Hepatocyte (in vitro differentiated cells): ENCODE results near the gene LRRC26. TPM values are rescaled to one million over a fixed set of nuclear protein-coding genes. Genes with fewer than 3 reads are reported as not detected.

Experiments used
- DNase-seq: peaks from one replicate; pipeline ENCODE4 v3.0.0-alpha.2; 2016; ENCODE audit warnings: low spot score
- H2AFZ ChIP-seq: fragments of 200-600 bp; sonication (generic); 2 replicates; pipeline ENCODE4 v1.6.0; 2016; ENCODE audit warnings: antibody characterized with exemption, mild to moderate bottlenecking
- H3K27ac ChIP-seq: fragments of 200-600 bp; sonication (generic); 2 replicates; pipeline ENCODE4 v1.5.1; 2016; ENCODE audit warnings: mild to moderate bottlenecking
- H3K27me3 ChIP-seq: fragments of 200-600 bp; sonication (generic); 2 replicates; pipeline ENCODE4 v1.6.1; 2016
- H3K36me3 ChIP-seq: fragments of 200-600 bp; sonication (generic); replicated peaks from 2 replicates; pipeline ENCODE4 v1.5.1; 2016; ENCODE audit warnings: low read depth; ENCODE audit not compliant: insufficient read depth
- H3K4me1 ChIP-seq: fragments of 200-600 bp; sonication (generic); 2 replicates; pipeline ENCODE4 v1.5.1; 2016; ENCODE audit warnings: mild to moderate bottlenecking, moderate library complexity; ENCODE audit not compliant: insufficient read depth
- H3K4me2 ChIP-seq: fragments of 200-600 bp; sonication (generic); 2 replicates; pipeline ENCODE4 v1.6.0; 2016
- H3K4me3 ChIP-seq: fragments of 200-600 bp; sonication (generic); 2 replicates; pipeline ENCODE4 v1.5.1; 2016; ENCODE audit warnings: mild to moderate bottlenecking
- H3K79me2 ChIP-seq: fragments of 200-600 bp; sonication (generic); 2 replicates; pipeline ENCODE4 v1.6.0; 2017; ENCODE audit warnings: mild to moderate bottlenecking
- H3K9me2 ChIP-seq: fragments of 200-600 bp; sonication (generic); replicated peaks from 2 replicates; pipeline ENCODE4 v1.6.0; 2017; ENCODE audit warnings: mild to moderate bottlenecking; ENCODE audit not compliant: insufficient read depth
- H3K9me3 ChIP-seq: fragments of 200-600 bp; sonication (generic); 2 replicates; pipeline ENCODE4 v1.5.1; 2016; ENCODE audit warnings: low read depth, mild to moderate bottlenecking
- H4K20me1 ChIP-seq: fragments of 200-600 bp; sonication (generic); 2 replicates; pipeline ENCODE4 v1.6.0; 2016; ENCODE audit warnings: mild to moderate bottlenecking; ENCODE audit not compliant: insufficient read depth, poor library complexity, severe bottlenecking
- CTCF ChIP-seq: fragments of 200-600 bp; sonication (generic); IDR thresholded peaks from 2 replicates; pipeline ENCODE4 v1.5.1; 2016; ENCODE audit warnings: antibody characterized with exemption, mild to moderate bottlenecking; ENCODE audit not compliant: poor library complexity
- EZH2 ChIP-seq: fragments of 200-600 bp; sonication (generic); IDR thresholded peaks from 2 replicates; pipeline ENCODE4 v1.6.1; 2016; ENCODE audit warnings: antibody characterized with exemption, mild to moderate bottlenecking, borderline replicate concordance
- EZH2phosphoT487 ChIP-seq: fragments of 200-600 bp; sonication (generic); IDR thresholded peaks from one replicate; pipeline ENCODE4 v1.6.1; 2018; ENCODE audit warnings: antibody characterized with exemption, mild to moderate bottlenecking, low read depth, moderate library complexity; ENCODE audit not compliant: unreplicated experiment, severe bottlenecking
- WGBS: methylation state at CpG from one replicate; pipeline ENCODE4 v1.1.6; 2016; ENCODE audit warnings: low lambda C conversion rate; ENCODE audit errors: missing lambda C conversion rate; 5-methylcytosine and 5-hydroxymethylcytosine counted together
- polyA plus RNA-seq: library from polyadenylated mRNA; unstranded; fragments of >200 nt; fragmentation: Nextera tagmentation; extraction: Ambion mirVana; gene quantifications from 2 replicates; pipeline ENCODE4 v1.2.1, GENCODE V29; 2016
- total RNA-seq: library from RNA; depleted of rRNA; stranded (reverse); fragments of >200 nt; gene quantifications from 2 replicates; pipeline ENCODE4 v1.2.3, GENCODE V29; 2014

LRRC26 gene
- total and polyA plus RNA-seq, 2 experiments from 2014 or later: 0.73 to 2.6 TPM

DNA sequence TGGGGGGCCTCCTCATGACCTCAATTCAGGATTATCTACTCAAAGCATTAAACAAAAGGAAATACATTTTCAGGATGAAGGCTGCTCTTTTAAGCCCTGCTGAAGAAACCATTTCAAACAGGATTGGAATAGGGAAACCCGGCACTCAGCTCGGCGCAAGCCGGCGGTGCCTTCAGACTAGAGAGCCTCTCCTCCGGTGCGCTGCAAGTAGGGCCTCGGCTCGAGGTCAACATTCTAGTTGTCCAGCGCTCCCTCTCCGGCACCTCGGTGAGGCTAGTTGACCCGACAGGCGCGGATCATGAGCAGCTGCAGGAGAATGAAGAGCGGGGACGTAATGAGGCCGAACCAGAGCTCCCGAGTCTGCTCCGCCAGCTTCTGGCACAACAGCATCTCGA is 34.9 kb upstream of the LRRC26 start:
- peaks cover 30% of the 10 kb centered on the region for H3K4me1 ChIP-seq
- no peaks in the 10 kb centered on the region for H3K27me3 ChIP-seq
- peaks cover 2% of the 10 kb centered on the region for H4K20me1 ChIP-seq
- H3K9me3 ChIP-seq: no peaks in the 10 kb centered on the region
- H3K4me3 ChIP-seq: peak overlapping the region; percentile 83
- no peak for TF ChIP-seq EZH2
- TF ChIP-seq CTCF: no peak
- TF ChIP-seq EZH2phosphoT487: no peak
- DNase-seq: no peak
- H3K79me2 ChIP-seq: peaks cover 56% of the 10 kb centered on the region
- no peaks in the 10 kb centered on the region for H3K36me3 ChIP-seq
- peak overlapping the region; percentile 67 for H2AFZ ChIP-seq
- peak overlapping the region; percentile 88 for H3K27ac ChIP-seq
- peak overlapping the region; percentile 87 for H3K4me2 ChIP-seq
- H3K9me2 ChIP-seq: no peaks in the 10 kb centered on the region
- 38% methylated on average over 21 of the region's 21 CpGs for WGBS

DNA sequence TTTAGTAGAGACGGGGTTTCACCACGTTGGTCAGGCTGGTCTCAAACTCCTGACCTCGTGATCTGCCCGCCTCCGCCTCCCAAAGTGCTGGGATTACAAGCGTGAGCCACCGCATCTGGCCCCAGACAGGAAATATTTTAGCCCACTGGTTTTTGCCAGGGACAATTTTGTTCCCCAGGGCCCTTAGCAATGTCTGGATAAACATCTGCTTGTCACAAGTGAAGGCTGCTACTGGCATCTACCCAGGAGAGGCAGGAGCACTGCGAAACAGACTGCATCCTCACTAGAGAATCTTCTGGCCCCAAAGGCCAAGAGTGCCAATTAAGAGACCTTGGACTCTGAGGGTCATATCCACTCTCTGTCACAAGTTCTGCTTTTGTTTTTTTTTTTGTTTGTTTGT is 33.1 kb upstream of the LRRC26 start:
- WGBS: 90% methylated on average over 8 of the region's 8 CpGs
- Histone ChIP-seq H3K4me1 (peaks cover 47% of the 10 kb centered on the region), H3K79me2 (peaks cover 74% of the 10 kb centered on the region), H3K9me2 (no peaks in the 10 kb centered on the region), H2AFZ (no peak overlapping the region), H3K4me2 (peak overlapping the region; percentile 87), H3K4me3 (no peak overlapping the region), H3K9me3 (no peaks in the 10 kb centered on the region), H4K20me1 (peaks cover 19% of the 10 kb centered on the region), H3K36me3 (no peaks in the 10 kb centered on the region), H3K27me3 (no peaks in the 10 kb centered on the region), H3K27ac (peak overlapping the region; percentile 65)
- no peak for DNase-seq
- no peak for TF ChIP-seq EZH2

DNA sequence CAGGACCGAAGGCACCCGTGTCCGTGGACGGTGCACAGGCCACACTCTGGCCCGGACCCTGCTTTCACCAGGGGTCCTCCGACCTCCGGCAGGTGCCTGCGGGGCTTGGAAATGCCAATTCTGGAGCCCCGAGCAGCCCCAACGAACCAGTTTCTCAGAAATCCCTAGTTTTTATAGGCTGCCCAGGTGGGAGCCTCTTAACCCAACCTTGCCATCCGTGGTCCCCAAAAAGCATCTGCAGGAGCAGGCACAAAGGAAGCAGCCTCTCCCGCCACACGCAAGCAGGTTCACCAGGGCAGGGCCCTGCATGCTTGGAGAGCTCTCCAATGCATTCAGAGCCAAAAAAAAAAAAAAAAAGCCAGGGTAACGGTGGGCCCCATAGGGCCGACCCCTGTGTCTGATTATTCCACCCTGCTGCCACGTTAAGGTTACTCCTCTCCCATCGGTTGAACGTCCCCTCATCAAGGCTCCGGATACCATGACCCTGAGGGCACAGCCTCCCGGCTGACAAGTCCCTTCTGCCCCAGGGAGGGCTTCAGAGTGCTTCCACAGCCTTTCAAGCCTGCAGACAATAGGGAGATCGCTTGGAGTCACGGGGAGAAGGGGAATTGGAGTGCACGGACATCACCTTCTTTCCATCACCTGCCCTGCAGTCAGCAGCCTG is 31.5 kb upstream of the LRRC26 start:
- Histone ChIP-seq H3K4me3 (peak overlapping the region; percentile 30), H3K79me2 (peaks cover 82% of the 10 kb centered on the region)
- WGBS: 25% methylated on average over 23 of the region's 23 CpGs

More for the DNA sequence above, 31.5 kb upstream of the LRRC26 start:
- H3K36me3 ChIP-seq: no peaks in the 10 kb centered on the region
- H4K20me1 ChIP-seq: peaks cover 31% of the 10 kb centered on the region
- TF ChIP-seq EZH2phosphoT487 (no peak), EZH2 (no peak), CTCF (no peak)
- H3K9me3 ChIP-seq: no peaks in the 10 kb centered on the region
- DNase-seq: no peak
- peak overlapping the region; percentile 78 for H3K27ac ChIP-seq
- H3K4me2 ChIP-seq: peak overlapping the region; percentile 87
- H3K27me3 ChIP-seq: no peaks in the 10 kb centered on the region
- no peak overlapping the region for H2AFZ ChIP-seq
- H3K9me2 ChIP-seq: no peaks in the 10 kb centered on the region
- H3K4me1 ChIP-seq: peaks cover 48% of the 10 kb centered on the region
